GM19455 (cell line): ENCODE measurements around the gene TADA2A.
"Not testable (repeated sequence)": the region's sequence is repeated elsewhere in the genome, so short reads cannot be mapped to it uniquely, and the experiment has no call there.

Experiments
- ATAC-seq: cut with Tn5 transposase; IDR thresholded peaks from one replicate; pipeline ENCODE4 v1.9.1; 2021; ENCODE audit not compliant: unreplicated experiment

The TADA2A gene

GRCh38 chr17:37490638-37491614 is 84.2 kb downstream of the TADA2A start:
- ATAC-seq = no peak

GRCh38 chr17:37492167-37492566 is 85.5 kb downstream of the TADA2A start:
- ATAC-seq = no peak

DNA sequence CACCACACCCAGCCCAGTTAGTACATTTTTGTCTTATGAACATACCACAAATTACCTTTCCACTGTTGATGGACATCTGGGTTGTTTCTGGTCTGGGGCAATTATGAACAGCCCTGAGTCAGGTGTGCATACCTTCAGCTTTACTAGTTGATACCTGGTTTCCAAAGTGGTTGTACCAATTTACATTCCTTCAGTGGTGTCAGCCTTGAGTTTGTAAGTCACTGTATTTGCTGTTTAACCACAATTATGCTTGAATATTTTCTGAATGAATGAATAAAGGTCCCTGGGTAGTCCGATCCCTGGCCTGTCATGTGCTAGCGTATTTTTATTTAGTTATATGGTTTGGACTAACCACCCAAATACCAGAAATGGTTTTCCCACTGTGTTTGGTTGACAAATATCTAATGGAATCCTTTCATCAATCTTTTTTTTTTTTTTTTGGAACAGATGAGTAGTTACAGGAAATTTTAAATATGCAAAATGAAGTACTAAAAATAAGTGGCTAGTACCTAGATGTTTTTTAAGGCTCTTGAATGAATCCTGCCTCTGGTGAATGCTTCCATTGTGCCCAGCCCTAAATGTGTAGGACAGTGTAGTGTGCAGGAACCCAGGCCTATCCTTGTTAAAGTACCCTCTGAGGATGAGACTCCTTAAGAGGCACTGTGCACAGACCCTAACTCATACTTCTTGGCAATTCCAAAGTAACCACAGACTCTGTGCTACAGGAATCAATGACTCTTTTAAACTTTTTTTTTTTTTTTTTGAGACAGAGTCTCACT is 86.8 kb downstream of the TADA2A start:
- no peak for ATAC-seq

GRCh38 chr17:37494401-37494831 is 87.7 kb downstream of the TADA2A start:
- no peak for ATAC-seq

GRCh38 chr17:37494971-37495370 is 88.3 kb downstream of the TADA2A start:
- ATAC-seq = no peak

GRCh38 chr17:37500378-37500777 is 93.7 kb downstream of the TADA2A start:
- ATAC-seq = no peak

GRCh38 chr17:37502009-37502936 is 95.6 kb downstream of the TADA2A start:
- ATAC-seq = no peak

- ATAC-seq = no peak
Measured at GRCh38 chr17:37503148-37503547, 96.5 kb downstream of the TADA2A start.

DNA sequence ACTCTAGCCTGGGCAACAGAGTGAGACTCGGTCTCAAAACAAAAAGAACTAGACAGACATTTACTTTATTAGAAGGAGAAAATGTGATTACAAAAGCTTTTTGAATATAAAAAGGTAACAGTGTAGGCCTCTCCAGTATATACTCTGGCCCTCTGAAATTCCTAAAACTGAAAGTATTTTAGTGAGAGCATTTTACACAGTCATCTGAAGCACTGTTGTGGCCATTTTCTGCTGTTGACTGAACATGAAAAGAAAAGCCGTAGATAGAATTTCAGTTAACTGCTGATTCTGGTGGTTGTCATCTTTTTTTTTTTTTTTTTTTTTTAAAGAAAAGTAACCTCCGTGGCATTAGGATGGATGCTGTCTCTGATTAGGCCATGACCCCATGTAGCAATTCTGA is 98.6 kb downstream of the TADA2A start:
- ATAC-seq = no peak

- no peak for ATAC-seq
Measured at GRCh38 chr17:37506678-37507077, 100.0 kb downstream of the TADA2A start.

DNA sequence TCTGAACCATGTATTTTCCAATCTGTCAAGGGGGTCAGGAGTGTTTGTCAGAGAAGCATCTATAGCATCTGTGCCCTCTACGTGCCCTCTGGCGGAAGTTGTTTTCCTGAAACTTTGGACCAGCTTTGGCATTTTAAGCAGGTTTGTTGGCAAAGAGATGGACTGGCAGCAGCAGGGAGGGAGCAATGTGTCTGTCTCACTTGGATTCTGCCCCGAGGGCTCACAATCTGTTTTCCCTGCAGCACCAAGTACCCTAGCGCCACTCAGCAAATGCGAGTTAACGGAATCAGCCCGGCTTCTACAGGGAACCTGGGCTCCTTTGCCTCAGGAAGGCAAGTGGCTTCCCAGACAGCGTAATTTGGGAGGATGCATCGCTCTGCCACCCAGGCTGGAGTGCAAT is 100.4 kb downstream of the TADA2A start:
- ATAC-seq = no peak

DNA sequence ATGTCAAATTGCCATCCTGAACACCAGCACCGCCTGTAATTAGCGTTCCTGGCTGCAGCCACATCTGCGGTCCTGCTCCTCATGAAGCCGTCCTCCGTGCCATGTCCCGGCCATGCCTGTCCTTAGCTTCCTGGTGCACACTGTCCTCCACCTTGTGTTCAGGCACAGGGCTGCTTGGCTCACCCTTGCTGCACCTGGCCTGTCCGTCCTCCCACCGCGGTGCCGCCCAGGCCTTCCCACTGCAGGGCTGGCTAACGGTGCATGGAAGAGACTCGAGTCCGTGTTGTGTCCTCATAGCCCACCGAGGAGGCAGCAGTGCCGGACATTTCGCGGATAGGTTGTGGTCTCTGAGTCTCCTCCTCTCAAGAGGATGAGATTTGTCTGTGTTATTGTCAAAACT is 103.4 kb downstream of the TADA2A start:
- ATAC-seq = no peak

GRCh38 chr17:37511642-37512041 is 105.0 kb downstream of the TADA2A start:
- ATAC-seq = not testable (repeated sequence)

DNA sequence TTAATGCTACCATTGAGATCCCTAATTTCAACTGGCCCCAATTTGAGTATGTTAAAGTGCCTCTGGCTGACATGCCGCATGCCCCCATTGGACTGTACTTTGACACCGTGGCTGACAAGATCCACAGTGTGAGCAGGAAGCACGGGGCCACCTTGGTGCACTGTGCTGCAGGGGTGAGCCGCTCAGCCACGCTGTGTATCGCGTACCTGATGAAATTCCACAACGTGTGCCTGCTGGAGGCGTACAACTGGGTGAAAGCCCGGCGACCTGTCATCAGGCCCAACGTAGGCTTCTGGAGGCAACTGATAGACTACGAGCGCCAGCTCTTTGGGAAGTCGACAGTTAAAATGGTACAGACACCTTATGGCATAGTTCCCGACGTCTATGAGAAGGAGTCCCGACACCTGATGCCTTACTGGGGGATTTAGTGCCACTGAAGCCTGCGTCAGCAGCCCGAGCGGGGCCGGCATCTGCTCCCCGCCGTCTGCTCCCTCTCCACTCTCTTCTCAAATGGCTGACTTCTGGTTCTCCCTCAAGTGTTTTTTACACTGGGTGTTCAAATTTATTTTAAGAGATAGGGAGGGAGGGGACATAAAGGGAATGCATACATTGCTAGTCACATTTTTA is 105.9 kb downstream of the TADA2A start:
- ATAC-seq = no peak

- no peak for ATAC-seq
Measured at GRCh38 chr17:37513711-37514110, 107.0 kb downstream of the TADA2A start.

DNA sequence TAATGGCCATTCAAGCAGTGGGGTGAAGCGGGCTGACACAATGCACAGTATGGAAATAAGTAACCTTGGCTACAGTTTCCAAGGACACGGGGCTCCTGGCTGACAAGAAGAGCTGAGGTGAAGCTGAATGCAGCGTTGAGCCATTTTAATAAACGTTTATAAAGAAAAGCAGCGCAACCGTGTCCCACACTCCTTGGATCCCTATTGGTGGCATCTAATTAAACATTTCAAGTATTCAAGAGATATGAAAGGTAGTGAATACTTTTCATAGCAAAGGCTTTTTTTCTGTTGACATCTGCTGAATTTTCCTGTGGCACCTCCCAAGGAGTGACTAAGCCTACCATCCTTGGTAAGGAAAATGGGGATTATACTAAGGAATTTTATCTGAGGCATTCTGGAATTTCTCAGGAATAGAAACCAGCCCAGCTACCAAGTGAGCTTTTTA is 109.5 kb downstream of the TADA2A start:
- ATAC-seq = no peak

DNA sequence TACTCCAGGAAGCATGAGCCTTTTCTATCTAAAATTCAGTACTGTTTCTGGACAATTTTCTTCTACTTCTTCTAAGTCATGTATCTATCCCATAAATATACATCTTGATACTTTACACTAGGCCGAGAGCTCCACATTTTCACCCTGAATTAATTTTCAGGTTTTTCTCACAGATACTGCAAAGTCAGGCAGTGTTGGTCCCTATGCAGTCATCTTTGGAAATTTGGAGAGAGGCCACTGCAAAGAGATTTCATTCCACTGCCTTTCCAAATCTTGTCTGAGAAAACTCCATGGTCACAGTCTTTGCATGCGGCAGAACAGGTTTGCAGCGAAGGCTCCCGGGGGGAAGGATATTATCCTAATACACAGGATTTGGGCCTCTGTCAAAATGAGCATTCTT is 111.2 kb downstream of the TADA2A start:
- ATAC-seq = no peak

DNA sequence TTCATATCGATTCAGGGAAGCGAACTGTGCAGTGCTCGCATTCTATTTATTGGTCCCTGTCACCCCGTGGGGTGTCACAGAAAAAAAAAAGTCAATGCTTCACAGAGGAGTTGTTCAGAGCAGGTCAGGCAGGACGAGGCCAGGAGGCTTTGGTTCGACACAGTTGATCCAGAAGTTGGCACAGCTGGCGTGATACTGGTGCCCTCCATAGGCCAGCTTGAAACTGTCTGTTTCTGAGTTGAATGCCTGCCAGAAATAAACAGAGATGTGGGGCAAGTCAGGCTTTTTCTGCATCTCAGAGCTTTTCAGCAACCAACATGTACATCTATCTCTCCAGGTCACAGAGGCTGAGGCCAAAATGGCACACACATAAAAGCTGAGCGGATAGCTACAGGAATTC is 112.1 kb downstream of the TADA2A start:
- ATAC-seq = no peak

DNA sequence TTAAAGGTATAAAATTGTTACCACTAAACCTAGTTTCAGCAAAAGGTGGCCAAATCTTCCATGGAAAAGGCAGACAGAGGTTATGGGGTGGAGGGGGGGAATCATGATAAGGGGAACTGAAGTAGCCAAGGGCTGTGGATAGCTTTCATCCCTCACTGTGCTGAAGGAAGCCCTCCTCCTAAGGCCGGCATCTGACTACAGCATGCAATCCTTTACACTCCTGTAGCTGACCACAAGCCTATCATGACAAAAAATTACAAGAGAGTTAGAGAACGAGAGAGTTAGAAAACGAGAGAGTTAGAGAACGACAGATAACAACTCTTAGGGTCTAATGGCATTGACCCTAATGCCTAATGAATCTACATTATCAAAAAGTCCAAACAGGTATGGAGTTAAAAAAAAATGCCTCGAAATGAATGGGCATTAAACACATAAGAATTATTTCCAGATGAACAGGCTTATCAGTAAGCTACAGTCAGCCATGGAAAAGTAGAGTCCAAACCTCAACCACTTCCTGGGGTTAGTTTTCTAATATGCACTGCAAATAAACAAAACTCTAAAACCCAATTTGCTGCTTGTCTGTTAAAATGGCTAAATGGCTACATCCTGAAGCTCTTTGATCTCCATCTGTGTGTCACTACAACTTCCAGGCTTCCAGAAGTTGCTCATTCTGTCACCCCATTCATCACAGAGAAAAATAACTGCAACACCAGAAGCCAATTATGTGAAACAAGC is 112.7 kb downstream of the TADA2A start:
- ATAC-seq = no peak

DNA sequence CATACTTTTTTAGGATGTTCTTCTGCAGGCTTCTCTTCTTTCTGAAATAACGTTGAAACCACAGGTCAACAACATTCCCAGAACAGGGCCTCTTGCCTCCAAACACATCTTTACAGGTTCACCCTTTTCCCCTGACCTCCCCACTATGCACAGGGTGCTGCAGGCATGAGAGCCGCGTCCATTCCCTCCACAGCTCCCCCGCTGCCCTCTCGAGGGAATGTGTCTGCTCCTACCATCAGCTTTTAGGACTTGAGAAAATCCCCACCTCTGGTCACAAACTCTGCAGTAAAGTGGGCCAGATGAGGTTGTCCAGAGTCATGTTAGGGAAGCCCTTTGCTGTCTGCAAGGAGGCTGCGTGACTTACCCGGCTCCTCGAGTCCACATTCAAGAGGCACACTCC is 113.5 kb downstream of the TADA2A start:
- ATAC-seq = no peak
